ENCODE measurements around the gene CHCHD3.
"Not testable (repeated sequence)": the region's sequence is repeated elsewhere in the genome, so short reads cannot be mapped to it uniquely, and the experiment has no call there.

CHCHD3 gene

GRCh38 chr7:132910657-132911056 is 171.2 kb downstream of the CHCHD3 start:
- peak; percentile 10 for DNase-seq (ENCODE audit: low read depth)
- no peak overlapping the region for H3K4me3 ChIP-seq (ENCODE audit: low read depth, low read length)
- TF ChIP-seq, protein P1, sequence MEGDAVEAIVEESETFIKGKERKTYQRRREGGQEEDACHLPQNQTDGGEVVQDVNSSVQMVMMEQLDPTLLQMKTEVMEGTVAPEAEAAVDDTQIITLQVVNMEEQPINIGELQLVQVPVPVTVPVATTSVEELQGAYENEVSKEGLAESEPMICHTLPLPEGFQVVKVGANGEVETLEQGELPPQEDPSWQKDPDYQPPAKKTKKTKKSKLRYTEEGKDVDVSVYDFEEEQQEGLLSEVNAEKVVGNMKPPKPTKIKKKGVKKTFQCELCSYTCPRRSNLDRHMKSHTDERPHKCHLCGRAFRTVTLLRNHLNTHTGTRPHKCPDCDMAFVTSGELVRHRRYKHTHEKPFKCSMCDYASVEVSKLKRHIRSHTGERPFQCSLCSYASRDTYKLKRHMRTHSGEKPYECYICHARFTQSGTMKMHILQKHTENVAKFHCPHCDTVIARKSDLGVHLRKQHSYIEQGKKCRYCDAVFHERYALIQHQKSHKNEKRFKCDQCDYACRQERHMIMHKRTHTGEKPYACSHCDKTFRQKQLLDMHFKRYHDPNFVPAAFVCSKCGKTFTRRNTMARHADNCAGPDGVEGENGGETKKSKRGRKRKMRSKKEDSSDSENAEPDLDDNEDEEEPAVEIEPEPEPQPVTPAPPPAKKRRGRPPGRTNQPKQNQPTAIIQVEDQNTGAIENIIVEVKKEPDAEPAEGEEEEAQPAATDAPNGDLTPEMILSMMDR (conservative IDR thresholded peaks at IDR 0.05; ENCODE audit: low read depth, low read length), result no peak

DNA sequence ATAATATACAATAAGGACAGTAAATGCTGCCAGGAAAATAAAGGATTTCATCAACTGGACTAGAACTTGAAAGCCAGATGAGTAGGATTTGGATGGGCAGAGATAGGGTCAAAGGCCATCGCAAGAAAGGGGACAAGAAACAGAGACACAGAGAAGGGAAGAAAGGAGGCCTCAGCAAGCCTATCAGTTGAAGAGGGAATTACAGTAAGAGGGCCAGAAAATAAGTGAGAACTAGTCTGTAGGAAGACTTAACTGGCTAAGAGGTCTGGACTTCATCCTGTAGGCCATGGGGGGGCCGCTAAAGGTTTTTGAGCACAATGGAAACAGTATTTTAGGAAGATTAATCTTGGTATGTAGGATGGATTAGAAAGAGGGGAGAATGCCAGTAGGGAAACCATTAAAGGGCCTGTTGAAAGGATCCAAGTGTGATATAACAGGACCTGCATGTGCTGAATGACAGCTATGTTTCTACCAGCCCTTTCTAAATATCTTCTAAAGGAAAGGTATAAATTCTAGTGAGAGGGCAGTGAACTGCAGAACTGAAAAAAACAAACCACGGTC is 174.4 kb downstream of the CHCHD3 start:
- TF ChIP-seq, protein P1 (conservative IDR thresholded peaks at IDR 0.05; ENCODE audit: low read depth, low read length), result no peak
- no peak for DNase-seq (ENCODE audit: low read depth)
- H3K4me3 ChIP-seq (ENCODE audit: low read depth, low read length), result no peak overlapping the region

- no peak overlapping the region for H3K4me3 ChIP-seq (ENCODE audit: low read depth, low read length)
- DNase-seq (ENCODE audit: low read depth), result no peak
- TF ChIP-seq, protein P1 (conservative IDR thresholded peaks at IDR 0.05; ENCODE audit: low read depth, low read length), result no peak
These were observed 175.6 kb downstream of the CHCHD3 start for GRCh38 chr7:132906193-132906835.

GRCh38 chr7:132905136-132905535 is 176.8 kb downstream of the CHCHD3 start:
- H3K4me3 ChIP-seq (ENCODE audit: low read depth, low read length); DNase-seq (ENCODE audit: low read depth): not testable (repeated sequence)

- TF ChIP-seq, protein P1 (conservative IDR thresholded peaks at IDR 0.05; ENCODE audit: low read depth, low read length), result no peak
- no peak for DNase-seq (ENCODE audit: low read depth)
- no peak overlapping the region for H3K4me3 ChIP-seq (ENCODE audit: low read depth, low read length)
These were observed 177.7 kb downstream of the CHCHD3 start for GRCh38 chr7:132904209-132904608.

DNA sequence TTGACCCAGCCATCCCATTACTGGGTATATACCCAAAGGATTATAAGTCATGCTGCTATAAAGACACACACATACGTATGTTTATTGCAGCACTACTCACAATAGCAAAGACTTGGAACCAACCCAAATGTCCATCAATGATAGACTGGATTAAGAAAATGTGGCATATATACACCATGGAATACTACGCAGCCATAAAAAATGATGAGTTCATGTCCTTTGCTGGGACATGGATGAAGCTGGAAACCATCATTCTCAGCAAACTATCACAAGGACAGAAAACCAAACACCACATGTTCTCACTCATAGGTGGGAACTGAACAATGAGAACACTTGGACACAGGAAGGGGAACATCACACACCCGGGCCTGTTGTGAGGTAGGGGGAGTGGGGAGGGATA is 179.6 kb downstream of the CHCHD3 start:
- not testable (repeated sequence) for H3K4me3 ChIP-seq (ENCODE audit: low read depth, low read length); DNase-seq (ENCODE audit: low read depth)

DNA sequence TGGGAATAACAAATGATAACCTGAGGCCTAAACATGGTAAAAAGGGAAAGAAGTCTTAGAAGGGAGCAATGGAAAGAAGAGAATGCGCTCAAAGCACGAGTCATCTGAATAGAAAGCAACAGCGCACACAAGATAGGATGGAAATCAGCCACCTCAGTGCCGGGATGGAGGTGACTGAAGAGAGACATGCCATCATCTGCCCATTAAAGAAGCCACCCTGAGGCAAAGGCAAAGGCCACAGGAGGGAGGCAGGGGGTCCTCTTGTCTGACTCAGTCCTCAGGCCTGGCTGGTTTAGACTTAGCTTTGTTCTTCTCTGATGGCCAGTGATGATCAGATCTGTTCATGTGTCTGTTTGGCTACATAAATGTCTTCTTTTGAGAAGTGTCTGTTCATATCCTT is 180.6 kb downstream of the CHCHD3 start:
- DNase-seq (ENCODE audit: low read depth), result no peak
- TF ChIP-seq, protein P1 (conservative IDR thresholded peaks at IDR 0.05; ENCODE audit: low read depth, low read length), result no peak
- no peak overlapping the region for H3K4me3 ChIP-seq (ENCODE audit: low read depth, low read length)

- H3K4me3 ChIP-seq (ENCODE audit: low read depth, low read length), result no peak overlapping the region
- DNase-seq (ENCODE audit: low read depth), result peak; percentile 20
- TF ChIP-seq, protein P1 (conservative IDR thresholded peaks at IDR 0.05; ENCODE audit: low read depth, low read length), result peak; percentile 41
These were observed 182.1 kb downstream of the CHCHD3 start for GRCh38 chr7:132899833-132900232.

DNA sequence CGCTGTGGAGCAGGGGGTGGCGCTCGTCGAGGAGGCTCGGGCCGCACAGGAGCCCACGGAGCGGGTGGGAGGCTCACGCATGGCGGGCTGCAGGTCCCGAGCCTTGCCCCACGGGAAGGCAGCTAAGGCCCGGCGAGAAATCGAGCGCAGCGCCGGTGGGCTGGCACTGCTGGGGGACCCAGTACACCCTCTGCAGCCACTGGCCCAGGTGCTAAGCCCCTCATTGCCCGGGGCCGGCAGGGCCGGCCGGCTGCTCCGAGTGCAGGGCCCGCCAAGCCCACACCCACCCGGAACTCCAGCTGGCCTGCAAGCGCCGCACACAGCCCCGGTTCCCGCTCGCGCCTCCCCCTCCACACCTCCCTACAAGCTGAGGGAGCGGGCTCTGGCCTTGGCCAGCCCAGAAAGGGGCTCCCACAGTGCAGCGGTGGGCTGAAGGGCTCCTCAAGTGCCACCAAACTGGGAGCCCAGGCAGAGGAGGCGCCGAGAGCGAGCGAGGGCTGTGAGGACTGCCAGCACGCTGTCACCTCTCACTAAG is 183.2 kb downstream of the CHCHD3 start:
- not testable (repeated sequence) for H3K4me3 ChIP-seq (ENCODE audit: low read depth, low read length); DNase-seq (ENCODE audit: low read depth)
